Measurements from ENCODE around the gene IFFO2. TPM values are rescaled to one million over a fixed set of nuclear protein-coding genes. Genes with fewer than 3 reads are reported as not detected.

Gene IFFO2
- total and polyA plus RNA-seq, 4 donors: 0.88 to 7.4 (median 3.0) TPM

DNA sequence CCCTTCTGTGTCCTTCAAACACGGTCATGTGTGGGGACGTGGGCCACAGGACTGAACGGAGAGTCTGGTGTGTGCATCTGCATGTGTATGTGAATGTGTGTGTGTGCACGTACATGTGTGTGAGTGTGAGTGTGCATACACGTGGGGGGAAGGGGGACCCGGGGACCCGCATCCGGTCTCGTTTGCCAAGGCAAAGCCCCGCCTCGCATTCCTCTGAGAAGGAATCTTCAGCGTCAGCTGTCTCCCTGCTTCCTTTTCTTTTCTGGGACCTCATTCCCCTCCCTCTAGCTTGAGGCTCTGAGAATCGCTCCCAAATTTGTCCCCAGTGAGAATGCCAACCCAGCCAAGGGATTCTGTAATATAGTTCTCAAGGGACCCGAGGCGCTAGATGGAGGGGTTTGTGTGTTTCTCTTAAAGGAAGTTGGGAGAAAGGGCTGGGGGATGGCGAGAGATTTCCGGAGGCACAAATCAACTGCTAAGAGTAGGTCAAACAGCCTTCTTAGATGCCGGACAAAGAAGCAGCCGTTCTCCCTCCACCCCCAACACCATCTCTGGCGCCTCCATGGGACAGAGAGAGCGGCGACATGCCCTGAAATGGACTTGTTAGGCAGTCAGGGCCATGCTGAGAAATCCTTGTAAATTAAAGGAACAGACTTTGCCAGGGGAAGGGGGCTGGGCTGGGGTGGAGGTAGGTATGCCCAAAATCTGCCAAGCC, 6.6 kb downstream of the IFFO2 start:
- 34% methylated on average over 22 of the region's 22 CpGs for WGBS

DNA sequence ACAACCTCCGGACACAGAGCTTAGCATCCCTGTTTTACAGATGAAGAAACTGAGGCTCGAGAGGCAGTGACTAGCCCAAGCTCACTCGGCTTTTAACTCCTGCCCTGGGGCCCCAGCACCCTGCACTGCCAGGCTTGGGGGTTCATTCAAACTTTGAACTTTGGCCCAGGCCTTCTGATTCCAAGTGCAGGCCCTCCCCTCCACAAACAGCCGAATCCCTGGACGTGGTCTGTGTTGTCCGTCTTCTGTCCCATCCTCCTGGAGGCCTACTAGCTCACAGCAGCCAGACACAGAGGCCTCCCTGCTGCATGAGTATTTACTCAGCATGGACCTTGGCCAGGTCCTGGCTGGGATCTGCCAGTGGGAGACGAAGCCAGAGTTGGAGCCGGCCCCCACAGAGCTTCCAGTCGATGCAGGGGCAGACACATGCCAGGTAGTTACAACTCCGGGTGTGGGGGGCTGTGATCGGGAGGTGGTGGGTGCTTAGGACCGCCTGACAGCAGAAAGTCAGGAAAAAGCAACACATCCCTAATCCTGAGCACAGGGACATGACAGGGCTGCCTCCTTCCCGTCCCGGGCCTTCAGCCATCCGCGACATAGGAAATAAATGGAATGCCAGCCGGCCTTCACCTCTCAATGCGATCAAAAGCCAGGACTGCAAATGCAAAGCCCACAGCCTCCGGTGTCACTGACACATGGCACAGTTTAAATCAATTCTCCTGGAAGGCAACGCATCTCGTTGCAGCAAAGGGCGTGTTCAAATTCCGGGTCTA, 7.4 kb downstream of the IFFO2 start:
- DNase-seq (ENCODE audit: low spot score): no peak
- H3K9ac ChIP-seq (ENCODE audit: low read depth in 1 of 2, low read length in 2 of 2): peak overlapping the region in 1 of 2 donors; percentile 24
- H3K27ac ChIP-seq (ENCODE audit: low read depth in 1 of 2, low read length in 2 of 2): peak overlapping the region; percentile 75 to 95
- H3K36me3 ChIP-seq (ENCODE audit: control insufficient read depth in 4 of 4, insufficient read depth in 3 of 4, low read depth in 1 of 4, low read length in 3 of 4): no peaks in the 10 kb centered on the region
- H3K27me3 ChIP-seq (ENCODE audit: control insufficient read depth in 4 of 4, insufficient read depth in 4 of 4, low read length in 3 of 4): no peaks in the 10 kb centered on the region
- H3K9me3 ChIP-seq (ENCODE audit: control insufficient read depth in 4 of 4, low read length in 3 of 4): no peaks in the 10 kb centered on the region
- WGBS: 18% methylated on average over 23 of the region's 23 CpGs
- H3K4me3 ChIP-seq (ENCODE audit: low read depth in 1 of 3, low read length in 3 of 3): no peak overlapping the region
- H3K4me1 ChIP-seq (ENCODE audit: control insufficient read depth in 4 of 4, insufficient read depth in 4 of 4, low read length in 3 of 4): peaks cover 26 to 71% (median 54%) of the 10 kb centered on the region in 4 donors
- TF ChIP-seq EGR1 (IDR thresholded peaks at IDR 0.05; ENCODE audit: low read depth in 2 of 2) (no peak), JUND (IDR thresholded peaks at IDR 0.05) (no peak), TAF1 (conservative IDR thresholded peaks at IDR 0.05) (no peak), HNF4G (IDR thresholded peaks at IDR 0.05) (peak; percentile 37), YY1 (IDR thresholded peaks at IDR 0.05) (peak; percentile 34), HNF4A (conservative IDR thresholded peaks at IDR 0.05) (peak; percentile 73 to 81), FOXA1 (IDR thresholded peaks at IDR 0.05) (peak; percentile 46), GABPA (IDR thresholded peaks at IDR 0.05 in 1 of 2, conservative IDR thresholded peaks at IDR 0.05 in 1 of 2) (no peak), NR2F2 (IDR thresholded peaks at IDR 0.05) (peak; percentile 23), FOXA2 (IDR thresholded peaks at IDR 0.05) (peak; percentile 76), RXRA (IDR thresholded peaks at IDR 0.05) (peak; percentile 5 to 61), RAD21 (IDR thresholded peaks at IDR 0.05) (peak in 1 of 2 donors; percentile 53)
- TF ChIP-seq, protein P1, sequence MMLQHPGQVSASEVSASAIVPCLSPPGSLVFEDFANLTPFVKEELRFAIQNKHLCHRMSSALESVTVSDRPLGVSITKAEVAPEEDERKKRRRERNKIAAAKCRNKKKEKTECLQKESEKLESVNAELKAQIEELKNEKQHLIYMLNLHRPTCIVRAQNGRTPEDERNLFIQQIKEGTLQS (IDR thresholded peaks at IDR 0.05): no peak
- TF ChIP-seq, protein P2, sequence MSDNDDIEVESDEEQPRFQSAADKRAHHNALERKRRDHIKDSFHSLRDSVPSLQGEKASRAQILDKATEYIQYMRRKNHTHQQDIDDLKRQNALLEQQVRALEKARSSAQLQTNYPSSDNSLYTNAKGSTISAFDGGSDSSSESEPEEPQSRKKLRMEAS (IDR thresholded peaks at IDR 0.05): peak; percentile 37
- TF ChIP-seq, protein P3, sequence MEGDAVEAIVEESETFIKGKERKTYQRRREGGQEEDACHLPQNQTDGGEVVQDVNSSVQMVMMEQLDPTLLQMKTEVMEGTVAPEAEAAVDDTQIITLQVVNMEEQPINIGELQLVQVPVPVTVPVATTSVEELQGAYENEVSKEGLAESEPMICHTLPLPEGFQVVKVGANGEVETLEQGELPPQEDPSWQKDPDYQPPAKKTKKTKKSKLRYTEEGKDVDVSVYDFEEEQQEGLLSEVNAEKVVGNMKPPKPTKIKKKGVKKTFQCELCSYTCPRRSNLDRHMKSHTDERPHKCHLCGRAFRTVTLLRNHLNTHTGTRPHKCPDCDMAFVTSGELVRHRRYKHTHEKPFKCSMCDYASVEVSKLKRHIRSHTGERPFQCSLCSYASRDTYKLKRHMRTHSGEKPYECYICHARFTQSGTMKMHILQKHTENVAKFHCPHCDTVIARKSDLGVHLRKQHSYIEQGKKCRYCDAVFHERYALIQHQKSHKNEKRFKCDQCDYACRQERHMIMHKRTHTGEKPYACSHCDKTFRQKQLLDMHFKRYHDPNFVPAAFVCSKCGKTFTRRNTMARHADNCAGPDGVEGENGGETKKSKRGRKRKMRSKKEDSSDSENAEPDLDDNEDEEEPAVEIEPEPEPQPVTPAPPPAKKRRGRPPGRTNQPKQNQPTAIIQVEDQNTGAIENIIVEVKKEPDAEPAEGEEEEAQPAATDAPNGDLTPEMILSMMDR (IDR thresholded peaks at IDR 0.05; ENCODE audit: low read depth, low read length, missing input control): peak; percentile 29
- TF ChIP-seq, protein P4, sequence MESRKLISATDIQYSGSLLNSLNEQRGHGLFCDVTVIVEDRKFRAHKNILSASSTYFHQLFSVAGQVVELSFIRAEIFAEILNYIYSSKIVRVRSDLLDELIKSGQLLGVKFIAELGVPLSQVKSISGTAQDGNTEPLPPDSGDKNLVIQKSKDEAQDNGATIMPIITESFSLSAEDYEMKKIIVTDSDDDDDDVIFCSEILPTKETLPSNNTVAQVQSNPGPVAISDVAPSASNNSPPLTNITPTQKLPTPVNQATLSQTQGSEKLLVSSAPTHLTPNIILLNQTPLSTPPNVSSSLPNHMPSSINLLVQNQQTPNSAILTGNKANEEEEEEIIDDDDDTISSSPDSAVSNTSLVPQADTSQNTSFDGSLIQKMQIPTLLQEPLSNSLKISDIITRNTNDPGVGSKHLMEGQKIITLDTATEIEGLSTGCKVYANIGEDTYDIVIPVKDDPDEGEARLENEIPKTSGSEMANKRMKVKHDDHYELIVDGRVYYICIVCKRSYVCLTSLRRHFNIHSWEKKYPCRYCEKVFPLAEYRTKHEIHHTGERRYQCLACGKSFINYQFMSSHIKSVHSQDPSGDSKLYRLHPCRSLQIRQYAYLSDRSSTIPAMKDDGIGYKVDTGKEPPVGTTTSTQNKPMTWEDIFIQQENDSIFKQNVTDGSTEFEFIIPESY (IDR thresholded peaks at IDR 0.05): no peak
- TF ChIP-seq, protein P5, sequence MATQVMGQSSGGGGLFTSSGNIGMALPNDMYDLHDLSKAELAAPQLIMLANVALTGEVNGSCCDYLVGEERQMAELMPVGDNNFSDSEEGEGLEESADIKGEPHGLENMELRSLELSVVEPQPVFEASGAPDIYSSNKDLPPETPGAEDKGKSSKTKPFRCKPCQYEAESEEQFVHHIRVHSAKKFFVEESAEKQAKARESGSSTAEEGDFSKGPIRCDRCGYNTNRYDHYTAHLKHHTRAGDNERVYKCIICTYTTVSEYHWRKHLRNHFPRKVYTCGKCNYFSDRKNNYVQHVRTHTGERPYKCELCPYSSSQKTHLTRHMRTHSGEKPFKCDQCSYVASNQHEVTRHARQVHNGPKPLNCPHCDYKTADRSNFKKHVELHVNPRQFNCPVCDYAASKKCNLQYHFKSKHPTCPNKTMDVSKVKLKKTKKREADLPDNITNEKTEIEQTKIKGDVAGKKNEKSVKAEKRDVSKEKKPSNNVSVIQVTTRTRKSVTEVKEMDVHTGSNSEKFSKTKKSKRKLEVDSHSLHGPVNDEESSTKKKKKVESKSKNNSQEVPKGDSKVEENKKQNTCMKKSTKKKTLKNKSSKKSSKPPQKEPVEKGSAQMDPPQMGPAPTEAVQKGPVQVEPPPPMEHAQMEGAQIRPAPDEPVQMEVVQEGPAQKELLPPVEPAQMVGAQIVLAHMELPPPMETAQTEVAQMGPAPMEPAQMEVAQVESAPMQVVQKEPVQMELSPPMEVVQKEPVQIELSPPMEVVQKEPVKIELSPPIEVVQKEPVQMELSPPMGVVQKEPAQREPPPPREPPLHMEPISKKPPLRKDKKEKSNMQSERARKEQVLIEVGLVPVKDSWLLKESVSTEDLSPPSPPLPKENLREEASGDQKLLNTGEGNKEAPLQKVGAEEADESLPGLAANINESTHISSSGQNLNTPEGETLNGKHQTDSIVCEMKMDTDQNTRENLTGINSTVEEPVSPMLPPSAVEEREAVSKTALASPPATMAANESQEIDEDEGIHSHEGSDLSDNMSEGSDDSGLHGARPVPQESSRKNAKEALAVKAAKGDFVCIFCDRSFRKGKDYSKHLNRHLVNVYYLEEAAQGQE (IDR thresholded peaks at IDR 0.05): peak; percentile 18

More for the DNA sequence above, 6.6 kb downstream of the IFFO2 start:
- no peaks in the 10 kb centered on the region for H3K9me3 ChIP-seq (ENCODE audit: control insufficient read depth in 4 of 4, low read length in 3 of 4)
- peak overlapping the region; percentile 75 to 95 for H3K27ac ChIP-seq (ENCODE audit: low read depth in 1 of 2, low read length in 2 of 2)
- no peaks in the 10 kb centered on the region for H3K27me3 ChIP-seq (ENCODE audit: control insufficient read depth in 4 of 4, insufficient read depth in 4 of 4, low read length in 3 of 4)
- peak; percentile 6 for TF ChIP-seq NR2F2 (IDR thresholded peaks at IDR 0.05)
- no peak for TF ChIP-seq JUND (IDR thresholded peaks at IDR 0.05)
- TF ChIP-seq TAF1 (conservative IDR thresholded peaks at IDR 0.05): no peak
- TF ChIP-seq HNF4A (conservative IDR thresholded peaks at IDR 0.05): no peak
- TF ChIP-seq RXRA (IDR thresholded peaks at IDR 0.05): peak in 1 of 2 donors; percentile 3
- TF ChIP-seq YY1 (IDR thresholded peaks at IDR 0.05): no peak
- TF ChIP-seq EGR1 (IDR thresholded peaks at IDR 0.05; ENCODE audit: low read depth in 2 of 2): no peak
- TF ChIP-seq, protein P3 (IDR thresholded peaks at IDR 0.05; ENCODE audit: low read depth, low read length, missing input control): no peak
- DNase-seq (ENCODE audit: low spot score): no peak
- H3K9ac ChIP-seq (ENCODE audit: low read depth in 1 of 2, low read length in 2 of 2): peak overlapping the region; percentile 56 to 78
- H3K4me1 ChIP-seq (ENCODE audit: control insufficient read depth in 4 of 4, insufficient read depth in 4 of 4, low read length in 3 of 4): peaks cover 26 to 78% (median 61%) of the 10 kb centered on the region in 4 donors
- peak overlapping the region in 1 of 3 donors; percentile 3 for H3K4me3 ChIP-seq (ENCODE audit: low read depth in 1 of 3, low read length in 3 of 3)
- no peaks in the 10 kb centered on the region for H3K36me3 ChIP-seq (ENCODE audit: control insufficient read depth in 4 of 4, insufficient read depth in 3 of 4, low read depth in 1 of 4, low read length in 3 of 4)

All from liver (tissue), 9 donors.